ENCODE results near the gene CZIB. TPM values are rescaled to one million over a fixed set of nuclear protein-coding genes. Genes with fewer than 3 reads are reported as not detected.

The CZIB gene
- polyA plus RNA-seq, 3 donors = 86.6 to 90.5 (median 90.2) TPM

DNA sequence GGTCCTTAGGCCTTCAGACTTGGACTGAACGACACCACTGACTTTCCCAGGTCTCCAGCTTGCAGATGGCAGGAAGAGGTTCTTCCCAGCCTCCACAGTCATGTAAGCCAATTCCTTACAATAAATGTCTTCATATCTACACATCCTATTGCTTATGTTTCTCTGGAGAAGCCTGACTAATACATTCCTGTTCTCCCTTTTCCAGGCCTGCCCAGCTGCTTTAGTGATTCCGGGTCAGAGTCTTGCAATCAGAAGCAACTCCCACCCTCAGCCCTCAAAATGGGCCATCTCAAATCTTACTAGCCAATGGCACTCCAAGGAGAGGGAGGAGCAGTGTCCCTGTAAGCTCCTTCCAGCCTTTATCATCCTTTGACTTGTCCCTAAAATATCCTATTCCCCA, 40.2 kb downstream of the CZIB start:
- DNase-seq (ENCODE audit: extremely low read depth in 1 of 11, low read depth in 9 of 11, low spot score in 4 of 11) = no peak

DNA sequence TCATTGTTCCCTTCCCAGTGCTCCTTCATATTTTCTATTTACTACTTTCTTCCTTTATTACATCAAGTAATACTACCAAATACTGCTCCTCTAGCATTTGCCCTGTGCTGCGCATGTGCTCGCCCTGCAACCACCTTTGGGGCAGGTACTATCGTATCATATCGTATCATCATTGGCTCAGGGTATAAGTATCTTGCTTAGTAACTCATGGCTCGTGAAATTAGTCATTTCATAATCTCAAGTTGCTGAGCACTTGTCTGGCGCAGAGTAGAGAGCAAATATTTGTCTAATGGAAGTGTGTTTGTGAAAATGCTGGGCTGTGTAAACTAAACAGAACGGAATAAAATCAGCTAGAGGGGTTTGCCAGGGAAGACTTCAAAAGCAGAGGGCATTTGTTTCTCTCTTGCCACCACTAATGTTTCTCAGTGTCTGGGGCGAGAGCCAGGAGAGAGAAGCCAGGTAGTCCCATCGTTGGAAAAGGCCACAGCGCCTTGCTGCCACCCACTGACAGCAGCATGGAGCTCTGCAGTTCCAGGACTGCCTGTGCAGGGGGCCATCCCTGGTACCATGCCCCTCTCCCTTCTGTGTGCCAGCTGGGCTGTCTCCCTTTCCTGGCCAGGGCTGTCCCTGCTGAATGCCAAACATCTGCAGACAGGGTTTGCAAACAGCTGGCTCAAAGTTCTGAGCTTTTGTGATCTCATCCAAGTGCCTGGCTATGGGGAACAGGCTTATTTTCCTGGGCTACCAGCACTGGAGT, 43.8 kb downstream of the CZIB start:
- DNase-seq (ENCODE audit: extremely low read depth in 1 of 11, low read depth in 9 of 11, low spot score in 4 of 11) = no peak

DNA sequence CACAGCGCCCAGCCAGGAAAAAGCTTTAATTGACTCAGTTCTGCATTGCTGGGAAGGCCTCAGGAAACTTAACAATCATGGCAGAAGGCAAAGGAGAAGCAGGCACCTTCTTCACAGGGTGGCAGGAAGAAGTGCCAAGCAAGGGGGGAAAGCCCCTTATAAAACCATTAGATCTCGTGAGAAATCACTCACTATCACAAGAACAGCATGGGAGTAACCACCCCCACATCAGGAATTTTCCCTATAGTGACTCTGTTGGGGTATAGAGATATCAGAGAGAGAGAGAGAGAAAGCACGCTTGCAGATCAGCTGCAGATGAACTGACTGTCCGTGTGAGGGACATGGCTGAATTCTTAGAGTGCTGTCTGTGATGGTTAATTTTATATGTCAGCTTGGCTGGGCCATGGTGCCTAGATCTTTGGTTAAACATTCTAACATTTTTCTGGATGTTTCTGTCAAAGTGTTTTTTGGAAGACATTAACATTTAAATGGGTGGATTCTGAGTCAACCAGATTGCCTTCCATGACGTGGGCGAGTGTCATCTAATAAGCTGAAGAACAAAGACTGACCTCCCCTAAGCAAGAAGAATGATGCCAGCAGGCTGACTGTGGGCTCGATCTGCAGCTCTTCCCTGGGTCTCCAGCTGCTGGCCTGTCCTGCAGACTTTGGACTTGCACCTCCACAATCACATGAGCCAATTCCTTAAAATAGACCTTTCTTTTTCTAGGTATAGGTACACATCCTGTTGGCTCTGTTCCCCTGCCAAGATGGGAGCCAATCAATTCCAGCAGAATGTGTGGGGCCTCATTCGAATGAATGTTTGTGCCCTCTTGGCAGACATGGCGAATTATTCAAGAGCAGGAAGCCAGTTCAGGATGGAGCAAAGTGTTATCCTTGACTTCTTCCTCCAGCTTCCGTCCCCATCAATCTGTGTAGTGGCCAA, 45.2 kb downstream of the CZIB start:
- DNase-seq (ENCODE audit: extremely low read depth in 1 of 11, low read depth in 9 of 11, low spot score in 4 of 11) = no peak

DNA sequence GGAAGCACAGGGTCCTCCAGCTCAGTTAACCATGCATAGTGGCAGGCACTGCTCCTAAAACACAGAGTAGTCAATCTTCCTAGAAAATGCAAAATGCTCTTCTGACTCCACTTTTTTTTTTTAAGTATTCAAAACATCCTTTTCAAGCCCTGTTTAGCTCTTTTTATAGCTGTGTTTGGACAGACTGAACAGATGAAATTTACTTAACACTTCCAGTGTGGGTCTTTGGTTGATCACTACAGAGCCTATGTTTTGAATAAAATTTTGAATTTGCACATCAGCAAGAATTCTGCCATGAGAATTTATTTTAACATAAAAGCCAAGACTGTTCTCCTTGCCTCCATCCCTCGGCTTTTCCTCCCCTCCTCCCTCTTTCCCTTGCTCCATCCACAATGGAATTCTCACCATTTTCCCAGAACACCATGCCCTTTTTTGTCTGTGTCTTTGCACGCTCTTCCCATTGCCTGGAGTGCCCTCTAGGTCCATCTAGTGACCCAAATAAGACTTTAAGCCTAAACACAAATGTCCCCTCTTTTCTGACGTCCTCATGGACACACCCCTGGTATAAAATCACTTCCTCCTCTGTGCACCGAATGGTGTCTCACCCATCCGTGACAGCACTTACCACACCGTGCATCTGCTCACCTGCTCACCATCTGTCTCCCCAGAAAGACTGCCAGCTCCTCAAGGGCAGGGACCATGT, 47.9 kb downstream of the CZIB start:
- no peak for DNase-seq (ENCODE audit: extremely low read depth in 1 of 11, low read depth in 9 of 11, low spot score in 4 of 11)

DNA sequence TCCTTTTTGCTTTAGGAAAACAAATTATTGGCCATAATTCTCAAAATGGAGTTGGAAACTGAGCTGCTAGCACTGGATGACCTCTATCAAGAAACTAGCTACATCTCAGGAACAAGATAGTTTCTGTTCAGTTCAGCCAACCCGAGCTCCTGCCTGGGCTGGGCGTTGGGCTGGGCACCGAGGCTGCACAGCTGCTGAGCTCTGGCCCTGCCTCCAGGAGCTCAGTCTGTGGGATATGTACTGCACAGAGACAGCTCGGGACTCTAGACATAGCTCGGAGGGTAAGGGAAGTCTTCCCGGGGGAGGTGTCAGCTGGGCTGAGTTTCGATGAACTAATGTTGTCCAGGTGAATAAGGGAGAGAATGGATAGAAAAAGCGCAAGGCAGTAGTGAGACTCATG, 53.5 kb downstream of the CZIB start:
- DNase-seq (ENCODE audit: extremely low read depth in 1 of 11, low read depth in 9 of 11, low spot score in 4 of 11) = no peak

DNA sequence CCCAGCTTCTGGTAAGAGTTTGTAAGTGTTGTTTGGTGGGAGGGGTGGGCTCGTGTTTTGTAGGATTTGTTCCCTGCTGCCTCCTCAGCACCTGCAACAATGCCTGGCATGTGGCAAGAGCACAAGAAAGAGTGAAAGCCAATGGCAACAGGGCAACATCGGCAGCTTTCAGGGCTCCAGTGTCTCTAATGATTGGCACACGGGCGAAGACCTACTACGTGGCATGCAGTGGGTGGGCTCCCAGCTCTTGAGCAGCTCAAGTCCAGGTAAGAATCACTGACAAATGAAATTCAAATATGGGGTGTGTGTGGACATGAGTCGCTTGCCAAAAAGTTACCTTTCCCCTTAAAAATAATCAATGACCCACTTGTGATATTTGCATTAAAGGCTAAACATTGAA, 54.1 kb downstream of the CZIB start:
- no peak for DNase-seq (ENCODE audit: extremely low read depth in 1 of 11, low read depth in 9 of 11, low spot score in 4 of 11)

DNA sequence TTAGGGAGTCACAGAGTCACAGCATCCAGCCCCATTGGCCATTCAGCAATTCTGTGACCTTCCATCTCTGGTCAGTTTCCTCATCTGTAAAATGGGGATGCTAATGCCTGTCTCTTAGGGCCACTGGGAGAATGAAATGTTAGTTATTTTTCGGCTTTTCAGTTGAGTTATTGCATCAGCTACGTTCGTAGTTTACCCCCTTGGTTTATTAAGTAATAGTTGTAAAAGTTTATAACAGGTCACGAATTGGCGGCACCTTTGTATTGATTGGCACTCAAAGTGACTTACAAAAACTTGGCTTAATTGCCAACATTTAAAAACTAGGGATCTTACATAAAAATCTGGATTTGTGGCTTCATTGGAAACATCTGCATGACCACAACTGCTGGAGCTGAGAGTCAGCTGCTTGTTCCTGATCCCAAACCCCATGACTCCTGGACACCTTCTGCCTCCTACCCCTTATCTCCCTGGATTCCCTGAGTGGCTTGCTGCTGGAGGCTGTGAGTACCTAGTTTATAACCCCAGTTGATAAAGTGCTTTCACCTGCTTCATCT, 54.9 kb downstream of the CZIB start:
- DNase-seq (ENCODE audit: extremely low read depth in 1 of 11, low read depth in 9 of 11, low spot score in 4 of 11) = no peak

Other genes with a start within 250 kb of the CZIB start
- 1 to 10 TPM; 1.1 to 2.6 (median 2.6) TPM for gene PODN, start 158.4 kb downstream of the CZIB start, polyA plus RNA-seq (ENCODE audit: insufficient read length in 3 of 3)
- gene SLC1A7, start 78.0 kb downstream of the CZIB start, polyA plus RNA-seq (ENCODE audit: insufficient read length in 3 of 3) = under 1 TPM in 2 of 3 donors, not detected in 1; 0.10 to 0.27 TPM
- 10 to 100 TPM; 29.0 to 29.9 (median 29.8) TPM for gene CPT2, start 23.8 kb downstream of the CZIB start, polyA plus RNA-seq (ENCODE audit: insufficient read length in 3 of 3)
- 10 to 100 TPM; 76.9 to 98.8 (median 95.8) TPM for gene MAGOH, start 17.9 kb upstream of the CZIB start, polyA plus RNA-seq (ENCODE audit: insufficient read length in 3 of 3)
- gene LRP8, start 107.4 kb upstream of the CZIB start, polyA plus RNA-seq (ENCODE audit: insufficient read length in 3 of 3) = 1 to 10 TPM; 5.7 to 6.9 (median 6.6) TPM
- under 1 TPM; 0.06 to 0.20 (median 0.09) TPM for gene DMRTB1, start 238.8 kb upstream of the CZIB start, polyA plus RNA-seq (ENCODE audit: insufficient read length in 3 of 3)